HL-60 (cell line): ENCODE measurements around the gene STMP1.
"Not testable (repeated sequence)": the region's sequence is repeated elsewhere in the genome, so short reads cannot be mapped to it uniquely, and the experiment has no call there.

Source experiments
- CTCF ChIP-seq: IDR thresholded peaks from one replicate; pipeline ENCODE4 v1.5.1; 2011; ENCODE audit warnings: low read length, control low read depth, inconsistent platforms; ENCODE audit not compliant: insufficient read depth
- POLR2AphosphoS5 ChIP-seq: IDR thresholded peaks from 2 replicates; pipeline ENCODE4 v1.6.1; 2012; ENCODE audit warnings: low read depth

- not testable (repeated sequence) for TF ChIP-seq CTCF, POLR2AphosphoS5
These were observed 6.6 kb downstream of the STMP1 start for GRCh38 chr7:135668852-135669395.
